Activated CD4-positive, alpha-beta T cell treated with anti-CD3 and anti-CD28 coated beads, Interleukin-2, amount 50 U/mL, for 4 hours (primary cell): ENCODE data around the gene PRDX2.

Source experiments
- DNase-seq, 2 experiments: peaks; one replicate each; pipeline ENCODE4 v3.0.0-alpha.2; 2020

Gene PRDX2

GRCh38 chr19:12792051-12792852 lies 9.3 kb downstream of the PRDX2 start:
- peak; percentile 61 to 72 for DNase-seq

DNA sequence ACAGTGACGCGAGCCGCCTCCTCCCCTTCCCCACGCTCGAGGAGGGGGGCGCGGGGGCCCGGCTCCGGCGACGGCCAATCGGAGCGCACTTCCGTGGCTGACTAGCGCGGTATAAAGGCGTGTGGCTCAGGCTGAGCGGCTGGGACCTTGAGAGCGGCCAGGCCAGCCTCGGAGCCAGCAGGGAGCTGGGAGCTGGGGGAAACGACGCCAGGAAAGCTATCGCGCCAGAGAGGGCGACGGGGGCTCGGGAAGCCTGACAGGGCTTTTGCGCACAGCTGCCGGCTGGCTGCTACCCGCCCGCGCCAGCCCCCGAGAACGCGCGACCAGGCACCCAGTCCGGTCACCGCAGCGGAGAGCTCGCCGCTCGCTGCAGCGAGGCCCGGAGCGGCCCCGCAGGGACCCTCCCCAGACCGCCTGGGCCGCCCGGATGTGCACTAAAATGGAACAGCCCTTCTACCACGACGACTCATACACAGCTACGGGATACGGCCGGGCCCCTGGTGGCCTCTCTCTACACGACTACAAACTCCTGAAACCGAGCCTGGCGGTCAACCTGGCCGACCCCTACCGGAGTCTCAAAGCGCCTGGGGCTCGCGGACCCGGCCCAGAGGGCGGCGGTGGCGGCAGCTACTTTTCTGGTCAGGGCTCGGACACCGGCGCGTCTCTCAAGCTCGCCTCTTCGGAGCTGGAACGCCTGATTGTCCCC lies 10.1 kb downstream of the PRDX2 start, which contains the start of gene JUNB:
TSS of gene JUNB (plus strand) at position 142 of the 706 bp plus-strand sequence. CDS start at position 428, 286 bp downstream.
- peak; percentile 97 for DNase-seq

- DNase-seq = no peak
Observed at GRCh38 chr19:12790628-12791344, 10.8 kb downstream of the PRDX2 start.

DNA sequence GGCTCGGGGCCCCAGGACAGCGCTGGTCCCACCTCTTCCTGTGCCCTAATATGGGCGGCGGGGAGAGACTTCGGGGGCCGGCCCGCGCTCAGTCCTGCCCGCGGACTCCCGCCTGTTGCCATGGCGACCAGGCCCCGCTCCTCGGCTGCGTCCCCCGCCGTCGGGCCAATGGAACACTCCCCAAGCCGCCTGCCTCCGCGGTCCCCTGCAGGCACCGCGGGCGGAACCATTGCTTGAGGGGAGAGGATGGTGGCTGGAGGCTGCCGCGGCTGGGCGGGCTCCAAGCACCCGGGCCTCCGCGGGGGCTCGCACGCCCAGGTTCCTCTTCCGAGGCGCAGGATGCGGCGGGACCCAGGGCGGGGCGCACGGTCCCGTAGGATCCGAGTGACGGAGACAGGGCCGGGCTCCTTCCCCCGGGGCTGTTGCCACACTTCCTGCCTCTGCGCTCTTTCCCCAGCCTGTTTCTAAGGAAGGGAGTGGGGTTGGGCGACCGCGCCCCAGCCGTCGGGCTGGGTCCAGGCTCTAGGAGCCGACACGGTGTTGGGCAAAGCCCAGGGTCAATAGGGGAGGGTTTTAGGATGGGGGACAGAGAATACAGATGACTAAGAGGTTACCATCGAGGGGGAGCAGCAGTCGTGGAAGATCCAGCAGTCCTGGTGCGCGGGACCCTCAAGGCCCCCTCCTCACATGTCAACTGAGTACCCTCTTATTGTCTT lies 11.5 kb downstream of the PRDX2 start:
- DNase-seq = peak; percentile 69 to 77

DNA sequence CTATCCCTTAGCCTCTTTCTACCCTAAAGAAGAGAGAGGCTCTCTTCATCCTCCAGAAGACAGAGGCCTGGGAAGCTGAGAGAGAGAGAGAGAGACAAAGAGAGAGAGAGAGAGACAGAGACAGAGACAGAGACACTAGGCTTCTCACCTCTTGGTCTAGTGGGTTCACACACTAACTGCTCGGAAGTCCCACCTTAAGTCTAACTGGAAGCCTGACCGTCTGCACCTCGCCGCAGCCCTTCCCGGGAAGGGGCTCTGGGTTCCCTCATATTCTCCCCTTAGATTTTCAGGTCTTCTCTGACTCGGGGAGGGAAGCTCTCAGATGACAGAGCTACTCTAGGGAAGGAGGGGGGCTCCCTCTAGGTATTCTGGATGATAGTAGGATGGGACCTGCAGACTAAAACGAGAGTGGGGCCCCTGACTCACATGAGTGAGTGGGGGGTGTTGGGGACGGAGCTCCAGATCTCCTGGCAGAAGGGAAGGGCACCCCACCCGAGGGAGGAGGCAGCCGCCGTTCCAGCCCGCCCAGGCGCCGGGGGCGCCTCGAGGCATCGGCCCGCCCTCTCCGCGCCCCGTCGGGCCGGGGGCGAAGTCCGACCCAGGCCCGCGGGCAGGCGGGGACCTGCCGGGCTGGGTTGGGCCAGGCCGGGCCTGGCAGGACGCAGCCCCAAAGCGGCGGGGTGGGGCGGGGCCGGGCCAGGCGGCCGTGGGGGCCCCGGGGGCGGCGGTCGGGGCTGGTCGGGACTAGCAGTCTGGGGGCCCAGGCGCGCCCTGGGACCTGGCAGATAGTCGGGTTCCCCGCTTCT lies 12.3 kb downstream of the PRDX2 start:
- no peak for DNase-seq

GRCh38 chr19:12788682-12789097 lies 12.9 kb downstream of the PRDX2 start:
- no peak for DNase-seq

DNA sequence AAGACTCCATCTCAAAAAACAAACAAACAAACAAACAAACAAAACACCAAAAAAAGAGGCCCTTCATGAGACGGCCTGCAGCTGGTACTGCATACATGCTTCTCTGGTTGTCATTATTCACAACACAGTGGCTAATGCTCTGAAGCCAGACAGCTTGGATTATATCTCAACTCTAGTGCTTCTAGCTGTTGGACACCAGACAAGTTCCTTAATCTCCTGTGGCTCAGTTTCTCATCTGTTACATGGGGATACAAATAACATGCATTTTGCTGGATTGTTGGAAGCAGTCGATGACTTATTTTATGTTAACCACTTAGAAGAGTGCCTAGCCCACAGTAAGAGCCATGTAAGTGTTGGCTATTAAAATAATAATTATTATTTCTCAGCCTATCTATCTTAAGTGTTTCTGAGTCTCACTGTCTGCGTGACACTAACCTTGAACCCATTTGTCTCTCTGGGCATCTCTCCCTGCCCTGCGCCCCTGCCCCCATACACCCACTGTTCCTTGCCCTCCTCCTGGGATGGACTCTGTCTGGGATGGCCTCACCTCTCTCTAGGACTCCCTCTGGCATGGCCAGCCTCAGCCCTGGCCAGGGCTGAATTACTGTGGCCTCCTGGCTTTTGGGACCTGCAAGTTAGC lies 13.4 kb downstream of the PRDX2 start:
- DNase-seq = no peak

- DNase-seq = no peak
Observed at GRCh38 chr19:12787458-12787857, 14.1 kb downstream of the PRDX2 start.

DNA sequence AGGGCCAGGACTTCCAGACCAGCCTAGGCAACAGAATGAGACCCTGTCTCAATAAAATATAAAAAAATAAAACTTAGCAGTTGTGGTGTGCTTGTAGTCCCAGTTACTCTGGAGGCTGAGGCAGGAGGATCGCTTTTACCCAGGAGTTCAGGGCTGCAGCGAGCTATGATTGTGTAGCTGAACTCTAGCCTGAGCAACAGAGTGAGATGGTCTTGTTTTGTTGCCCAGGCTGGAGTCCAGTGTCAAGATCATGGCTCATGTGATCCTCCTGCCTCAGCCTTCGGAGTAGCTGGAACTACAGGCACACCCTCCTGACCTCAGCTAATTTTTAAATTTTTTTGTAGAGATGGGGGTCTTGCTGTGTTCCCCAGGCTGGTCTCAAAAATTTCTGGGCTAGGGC lies 14.6 kb downstream of the PRDX2 start:
- no peak for DNase-seq

GRCh38 chr19:12786141-12786870 lies 15.3 kb downstream of the PRDX2 start:
- DNase-seq = no peak

DNA sequence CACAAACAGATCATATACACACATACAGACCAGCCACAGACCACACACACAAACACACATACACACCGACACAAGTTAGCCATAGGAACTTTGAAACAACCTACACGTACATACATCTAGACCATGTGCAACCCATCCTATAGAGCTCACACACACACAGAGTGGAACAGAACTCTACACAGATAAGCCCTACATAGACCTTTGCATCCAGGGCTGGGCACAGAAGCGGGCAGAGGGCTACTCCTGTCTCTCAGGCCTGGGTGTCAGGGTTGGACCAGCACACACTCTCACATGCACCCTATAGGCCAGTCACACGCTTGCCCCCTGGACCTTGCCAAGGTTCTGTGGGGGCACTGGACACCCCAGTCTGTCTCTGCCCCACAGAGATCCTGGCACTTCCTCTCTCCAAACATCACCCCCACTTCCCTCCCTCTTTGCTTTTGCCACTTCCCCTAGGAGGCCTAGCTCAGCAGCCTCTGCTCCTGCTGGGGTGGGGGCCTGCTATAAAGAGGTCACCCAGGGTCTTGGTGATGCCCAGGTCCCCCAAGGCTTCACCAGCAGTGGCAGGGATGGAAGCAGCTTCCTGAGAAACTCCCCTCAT lies 16.1 kb downstream of the PRDX2 start:
- DNase-seq = no peak

GRCh38 chr19:12784871-12785430 lies 16.6 kb downstream of the PRDX2 start:
- DNase-seq = no peak

GRCh38 chr19:12784394-12784870 lies 17.2 kb downstream of the PRDX2 start:
- no peak for DNase-seq

DNA sequence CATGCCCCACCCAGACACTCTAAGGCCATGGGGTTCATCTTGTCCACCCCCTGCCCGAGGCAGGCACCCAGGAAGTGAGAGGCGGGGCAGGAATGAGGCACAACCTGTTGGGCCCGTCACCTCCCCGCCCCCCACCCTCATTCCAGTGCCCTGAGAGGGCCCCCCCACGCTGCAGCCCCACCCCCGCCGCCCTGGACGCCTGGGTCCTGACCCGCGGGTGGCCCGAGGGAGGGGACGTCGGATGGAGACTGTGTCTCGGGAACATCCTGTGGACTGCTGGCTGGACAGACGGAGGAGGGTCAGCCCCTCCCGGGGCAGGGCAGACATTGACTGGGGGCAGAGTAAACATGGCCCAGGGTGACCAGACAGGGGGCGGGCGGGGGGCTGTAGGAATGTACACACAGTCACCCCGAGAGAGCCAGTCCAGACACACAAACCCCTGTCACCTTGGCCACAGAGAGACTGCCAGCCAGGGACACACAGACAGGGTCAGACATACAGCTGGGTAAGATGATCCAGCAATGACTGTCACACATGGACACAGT lies 17.7 kb downstream of the PRDX2 start:
- no peak for DNase-seq

DNA sequence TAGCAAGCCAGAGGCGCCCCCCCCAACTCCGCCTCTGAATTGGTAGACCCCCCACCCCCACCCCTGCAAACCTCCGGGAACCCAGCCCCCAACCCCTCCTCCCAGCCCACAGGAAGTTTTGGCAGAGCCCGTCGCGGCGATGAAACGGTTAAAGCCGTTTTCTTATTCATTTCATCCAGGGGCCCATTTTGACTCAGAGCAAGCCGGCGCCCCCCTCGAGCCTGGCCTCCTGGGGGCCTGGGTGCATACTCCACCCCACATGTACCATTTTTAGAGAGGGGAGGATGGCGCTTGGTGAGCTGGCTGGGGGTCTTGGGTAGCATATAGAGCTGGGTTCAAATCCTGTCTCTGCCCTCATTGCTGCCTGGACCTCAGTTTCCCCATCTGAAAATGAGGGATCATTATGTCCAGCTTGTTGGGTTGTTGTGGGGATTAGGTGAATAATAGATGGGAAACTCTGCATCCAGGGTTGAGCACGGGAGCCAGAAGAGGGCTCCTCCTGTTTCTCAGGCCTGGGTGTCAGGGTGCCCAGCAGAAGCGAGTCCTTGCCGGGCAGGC lies 18.2 kb downstream of the PRDX2 start:
- DNase-seq = no peak

DNA sequence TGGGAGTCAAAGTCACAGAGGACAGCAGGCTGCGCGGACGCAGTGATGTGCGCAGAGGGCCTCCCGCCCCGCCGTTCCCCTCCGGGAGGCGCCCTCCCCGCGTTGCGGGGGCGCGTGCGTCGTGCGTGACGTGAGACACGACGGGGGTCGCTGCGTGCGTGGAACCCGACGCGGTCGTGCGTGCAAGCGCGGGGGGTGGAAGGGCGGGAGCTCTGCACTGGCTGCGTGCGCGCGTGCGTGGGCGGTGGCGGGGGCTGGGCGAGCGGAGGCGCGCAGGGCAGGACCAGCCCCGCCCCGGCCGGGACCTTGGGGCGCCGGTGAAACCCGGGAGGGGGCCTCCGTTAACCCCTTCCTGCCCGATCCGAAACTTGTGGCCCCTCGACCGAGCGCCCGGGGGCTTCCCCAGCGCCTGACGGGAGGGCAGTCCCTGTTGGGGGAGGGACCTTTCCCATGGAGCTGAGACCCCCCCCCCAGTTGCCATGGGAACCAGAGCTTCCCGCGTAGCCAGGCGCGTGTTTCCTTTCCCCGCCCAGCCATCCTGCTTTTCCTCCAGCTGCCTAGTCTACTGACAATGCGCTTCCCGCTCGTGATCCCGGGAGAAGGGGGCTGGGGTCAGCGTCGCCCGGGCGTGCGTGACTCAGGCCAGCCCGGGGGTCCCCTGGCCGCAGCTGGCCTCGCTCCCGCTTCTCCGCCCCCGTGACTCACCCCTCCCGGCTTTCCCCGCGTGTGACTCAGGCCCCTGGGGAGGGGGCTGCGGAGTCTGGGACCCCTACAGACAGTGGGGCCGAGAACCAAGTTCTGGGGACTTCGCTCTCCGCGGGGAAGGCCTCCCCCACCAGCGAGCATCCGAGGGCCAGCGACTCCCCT lies 18.9 kb downstream of the PRDX2 start:
- peak; percentile 90 to 92 for DNase-seq

DNA sequence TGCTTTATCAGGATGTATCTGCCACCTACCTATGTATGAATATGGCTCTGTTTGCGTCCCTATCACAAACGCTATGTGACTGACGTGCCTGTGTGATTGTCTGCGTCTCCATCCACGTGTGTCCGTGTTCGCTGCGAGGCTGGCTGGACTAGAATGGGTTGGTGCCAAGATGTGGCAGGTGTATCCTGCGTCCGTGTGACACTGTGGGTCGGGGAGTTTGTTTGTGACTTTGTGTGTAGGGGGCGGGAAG lies 19.5 kb downstream of the PRDX2 start:
- no peak for DNase-seq
